ENCODE data around the gene SNAI3.

SNAI3 gene

DNA sequence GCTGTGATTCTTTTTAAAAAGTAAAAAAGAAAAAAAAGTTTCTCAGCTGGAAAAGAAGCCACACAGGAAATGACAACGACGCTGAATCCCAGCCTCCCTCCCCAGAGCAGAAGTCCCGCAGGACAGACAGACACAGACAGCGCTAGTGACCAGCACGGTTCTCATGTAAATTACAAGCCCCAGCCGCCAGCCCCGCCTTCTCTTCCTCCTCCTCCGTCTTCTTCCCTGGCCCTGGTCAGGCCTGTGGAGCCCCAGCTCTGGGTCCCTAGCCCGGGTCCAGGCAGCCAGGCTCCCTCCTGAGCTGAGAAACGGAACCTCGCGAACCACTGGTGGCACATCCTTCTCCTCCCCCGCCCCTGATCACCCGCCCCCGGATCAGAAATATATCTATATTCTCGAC lies 54.9 kb downstream of the SNAI3 start:
- H3K9ac ChIP-seq (ENCODE audit: low read depth, low read length): no peak overlapping the region
- no peaks in the 10 kb centered on the region for H3K9me3 ChIP-seq (ENCODE audit: control insufficient read depth, insufficient read depth, low read length)
- no peaks in the 10 kb centered on the region for H3K4me1 ChIP-seq (ENCODE audit: insufficient read depth, low read length)
- H3K36me3 ChIP-seq (ENCODE audit: insufficient read depth, low read length): no peaks in the 10 kb centered on the region; the same call in 1 of the 2 replicates

DNA sequence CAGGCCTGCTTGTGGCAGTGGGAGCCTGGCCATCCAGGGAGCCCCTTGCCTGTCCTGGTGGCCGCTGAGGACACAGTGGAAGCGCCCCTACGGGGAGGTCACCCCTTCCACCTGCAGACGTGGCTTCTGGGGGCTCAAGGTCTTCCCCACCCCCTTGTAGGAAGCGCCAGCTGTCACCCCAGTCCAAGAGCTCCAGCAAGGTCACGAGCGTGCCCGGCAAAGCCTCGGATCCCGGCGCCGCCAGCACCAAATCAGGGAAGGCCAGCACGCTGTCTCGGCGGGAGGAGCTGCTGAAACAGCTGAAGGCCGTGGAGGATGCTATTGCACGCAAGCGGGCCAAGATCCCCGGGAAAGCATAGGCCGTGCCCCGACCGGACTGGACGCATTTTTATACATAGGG lies 55.4 kb downstream of the SNAI3 start:
- H3K9ac ChIP-seq (ENCODE audit: low read depth, low read length): no peak overlapping the region
- H3K36me3 ChIP-seq (ENCODE audit: insufficient read depth, low read length): no peaks in the 10 kb centered on the region; the same call in 1 of the 2 replicates

DNA sequence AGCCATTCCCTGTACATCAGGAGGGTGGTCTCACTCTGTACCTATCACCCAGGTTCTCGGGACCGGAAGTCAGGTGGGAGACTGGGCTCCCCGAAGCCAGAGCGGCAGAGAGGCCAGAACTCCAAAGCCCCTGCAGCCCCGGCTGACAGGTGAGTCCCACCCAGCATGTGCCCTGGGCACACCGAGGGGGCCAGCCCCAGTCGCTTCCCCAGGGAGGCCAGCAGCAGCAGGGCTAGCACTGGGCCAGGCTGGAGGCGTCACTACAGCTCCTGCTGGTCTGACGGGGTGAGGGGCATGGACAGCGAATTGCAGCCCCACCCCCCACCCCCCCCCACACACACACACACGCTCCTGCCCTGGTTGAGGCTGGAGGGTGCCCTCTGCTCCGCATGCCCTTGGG lies 55.9 kb downstream of the SNAI3 start:
- Histone ChIP-seq H3K9ac (ENCODE audit: low read depth, low read length) (no peak overlapping the region), H3K9me3 (ENCODE audit: control insufficient read depth, insufficient read depth, low read length) (no peaks in the 10 kb centered on the region), H3K4me1 (ENCODE audit: insufficient read depth, low read length) (no peaks in the 10 kb centered on the region), H3K36me3 (ENCODE audit: insufficient read depth, low read length) (no peaks in the 10 kb centered on the region; the same call in 1 of the 2 replicates)

More for the DNA sequence above, 55.4 kb downstream of the SNAI3 start:
- no peaks in the 10 kb centered on the region for H3K4me1 ChIP-seq (ENCODE audit: insufficient read depth, low read length)
- no peaks in the 10 kb centered on the region for H3K9me3 ChIP-seq (ENCODE audit: control insufficient read depth, insufficient read depth, low read length)

DNA sequence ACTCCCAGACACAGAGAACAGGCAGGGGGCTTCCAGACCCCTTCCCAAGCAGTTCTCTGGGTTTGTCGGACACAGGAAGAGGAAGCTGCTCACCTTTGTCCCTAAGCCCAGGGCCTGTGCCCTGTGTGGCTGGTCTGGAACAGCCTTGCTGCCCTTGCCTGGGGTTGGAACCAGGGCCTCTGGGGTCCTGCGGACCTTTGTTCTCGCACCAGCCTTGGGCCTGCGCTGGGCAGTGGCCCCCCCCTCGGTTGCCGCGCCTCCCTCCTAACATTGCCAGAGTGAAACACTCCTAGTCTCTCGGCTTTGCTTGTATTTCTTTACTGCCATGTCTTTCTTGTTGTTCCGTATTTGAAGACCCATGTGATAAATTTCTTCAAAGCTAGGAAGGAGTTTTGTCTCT lies 56.5 kb downstream of the SNAI3 start:
- no peak overlapping the region for H3K9ac ChIP-seq (ENCODE audit: low read depth, low read length)
- no peaks in the 10 kb centered on the region; the same call in 1 of the 2 replicates for H3K36me3 ChIP-seq (ENCODE audit: insufficient read depth, low read length)
- H3K4me1 ChIP-seq (ENCODE audit: insufficient read depth, low read length): no peaks in the 10 kb centered on the region
- no peaks in the 10 kb centered on the region for H3K9me3 ChIP-seq (ENCODE audit: control insufficient read depth, insufficient read depth, low read length)

DNA sequence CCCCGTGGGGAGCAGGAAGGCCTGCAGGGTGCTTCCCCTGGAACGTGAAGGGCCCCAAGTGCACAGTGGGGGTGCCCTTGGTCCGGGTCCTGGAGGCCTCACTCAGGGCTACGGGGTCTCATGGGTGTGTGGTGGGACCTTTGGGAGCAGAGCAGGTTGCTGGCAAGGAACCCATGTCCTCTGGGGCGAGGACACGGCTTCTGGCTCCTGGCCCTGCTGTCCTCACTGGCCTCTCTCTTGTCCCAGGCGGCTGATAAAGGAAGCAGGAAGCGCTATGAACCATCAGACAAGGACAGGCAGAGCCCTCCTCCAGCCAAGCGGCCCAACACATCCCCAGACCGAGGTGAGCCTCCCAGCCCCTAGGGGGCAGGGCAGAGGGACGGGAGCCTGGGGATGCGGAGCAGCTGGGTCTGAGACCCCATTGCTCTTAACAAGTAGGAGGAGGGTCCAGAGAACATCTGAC lies 57.8 kb downstream of the SNAI3 start:
- no peaks in the 10 kb centered on the region; the same call in 1 of the 2 replicates for H3K36me3 ChIP-seq (ENCODE audit: insufficient read depth, low read length)

More for the DNA sequence above, 57.8 kb downstream of the SNAI3 start:
- Histone ChIP-seq H3K9ac (ENCODE audit: low read depth, low read length) (no peak overlapping the region), H3K4me1 (ENCODE audit: insufficient read depth, low read length) (no peaks in the 10 kb centered on the region), H3K9me3 (ENCODE audit: control insufficient read depth, insufficient read depth, low read length) (no peaks in the 10 kb centered on the region)
